Astrocyte (in vitro differentiated cells and primary cell): Measurements from ENCODE around the gene SLAMF7. TPM values are rescaled to one million over a fixed set of nuclear protein-coding genes. Genes with fewer than 3 reads are reported as not detected.

Experiments used
- DNase-seq: peaks from one replicate; pipeline ENCODE4 v3.0.0-alpha.2; 2010; ENCODE audit warnings: low read depth
- FAIRE-seq: peaks from 2 replicates; lab custom pipeline; 2011; peaks lifted over from hg19 to GRCh38; lab: Jason Lieb, UNC
- H2AFZ ChIP-seq: 2 replicates; pipeline ENCODE4 v1.6.0; 2012; ENCODE audit warnings: low read depth, low read length, inconsistent platforms
- H3K27ac ChIP-seq: 2 replicates; pipeline ENCODE4 v1.5.1; 2011; ENCODE audit warnings: low read depth, low read length, inconsistent platforms
- H3K27me3 ChIP-seq: 2 replicates; pipeline ENCODE4 v1.6.0; 2011; ENCODE audit warnings: low read length, inconsistent platforms; ENCODE audit not compliant: insufficient read depth
- H3K36me3 ChIP-seq: 2 replicates; pipeline ENCODE4 v1.5.1; 2011; ENCODE audit warnings: low read length, inconsistent platforms; ENCODE audit not compliant: insufficient read depth
- H3K4me1 ChIP-seq: 2 replicates; pipeline ENCODE4 v1.5.1; 2011; ENCODE audit warnings: low read length, inconsistent platforms; ENCODE audit not compliant: insufficient read depth
- H3K4me2 ChIP-seq: 2 replicates; pipeline ENCODE4 v1.6.0; 2012; ENCODE audit warnings: low read length, inconsistent platforms
- H3K4me3 ChIP-seq: 2 replicates; pipeline ENCODE4 v1.5.1; 2011; ENCODE audit warnings: low read depth, mild to moderate bottlenecking, low read length, inconsistent platforms; ENCODE audit not compliant: insufficient read depth
- H3K79me2 ChIP-seq: 2 replicates; pipeline ENCODE4 v1.6.0; 2012; ENCODE audit warnings: mild to moderate bottlenecking, low read length, inconsistent platforms; ENCODE audit not compliant: insufficient read depth
- H3K9ac ChIP-seq: 2 replicates; pipeline ENCODE4 v1.6.0; 2012; ENCODE audit warnings: mild to moderate bottlenecking, low read length, inconsistent platforms
- H3K9me3 ChIP-seq: 2 replicates; pipeline ENCODE4 v1.5.1; 2012; ENCODE audit warnings: low read depth, mild to moderate bottlenecking, low read length, inconsistent platforms; ENCODE audit not compliant: insufficient read depth
- H4K20me1 ChIP-seq: 2 replicates; pipeline ENCODE4 v1.6.0; 2012; ENCODE audit warnings: low read length, inconsistent platforms; ENCODE audit not compliant: insufficient read depth
- H3K27ac Mint-ChIP-seq: one replicate; pipeline ENCODE4 v1.8.0; 2021; ENCODE audit warnings: mild to moderate bottlenecking, mixed read lengths; ENCODE audit not compliant: unreplicated experiment
- H3K27me3 Mint-ChIP-seq: one replicate; pipeline ENCODE4 v1.8.0; 2021; ENCODE audit warnings: low read depth, mixed read lengths; ENCODE audit not compliant: unreplicated experiment
- H3K36me3 Mint-ChIP-seq: one replicate; pipeline ENCODE4 v1.8.0; 2021; ENCODE audit warnings: low read depth, mixed read lengths; ENCODE audit not compliant: unreplicated experiment
- H3K4me1 Mint-ChIP-seq: one replicate; pipeline ENCODE4 v1.8.0; 2021; ENCODE audit warnings: low read depth, mixed read lengths; ENCODE audit not compliant: unreplicated experiment
- H3K4me3 Mint-ChIP-seq: one replicate; pipeline ENCODE4 v1.8.0; 2021; ENCODE audit warnings: mild to moderate bottlenecking, moderate library complexity, mixed read lengths; ENCODE audit not compliant: unreplicated experiment
- H3K9me3 Mint-ChIP-seq: one replicate; pipeline ENCODE4 v1.8.0; 2021; ENCODE audit warnings: mild to moderate bottlenecking, mixed read lengths; ENCODE audit not compliant: unreplicated experiment
- EZH2 ChIP-seq: IDR thresholded peaks from 2 replicates; pipeline ENCODE4 v1.6.1; 2012; ENCODE audit warnings: mild to moderate bottlenecking, low read length, inconsistent platforms; ENCODE audit not compliant: insufficient read depth
- total RNA-seq: library from RNA; stranded (reverse); gene quantifications from 2 replicates; pipeline ENCODE4 v1.2.1, GENCODE V29; 2021
- TF ChIP-seq, protein P1 (sequence below): IDR thresholded peaks from 2 replicates; pipeline ENCODE4 v1.5.1; 2011; ENCODE audit warnings: low read depth, mild to moderate bottlenecking, inconsistent platforms, low read length, moderate library complexity; ENCODE audit not compliant: insufficient read depth

Gene SLAMF7
- total RNA-seq, 1 donor from 2014 or later = 0.32 TPM

DNA sequence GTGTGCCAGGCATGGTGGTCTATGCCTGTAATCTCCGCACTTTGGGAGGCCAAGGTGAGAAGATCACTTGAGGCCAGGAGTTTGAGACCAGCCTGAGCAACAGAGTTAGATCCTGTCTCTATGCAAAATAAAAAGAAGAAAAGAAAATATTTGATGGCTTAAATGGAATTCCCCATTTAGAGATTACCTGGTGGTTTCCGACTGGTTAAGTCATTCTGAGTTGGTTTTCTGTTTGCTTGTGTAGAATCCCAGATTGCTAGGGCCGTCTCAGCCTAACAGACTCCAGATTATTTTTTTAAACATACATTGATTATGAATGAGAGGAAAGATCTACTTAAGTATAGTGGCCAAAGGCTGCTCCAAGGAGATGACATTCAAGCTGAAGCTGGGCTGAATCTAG lies 34.0 kb downstream of the SLAMF7 start:
- H3K4me1 Mint-ChIP-seq = peaks cover 7% of the 10 kb centered on the region
- H3K27me3 Mint-ChIP-seq = peaks cover 3% of the 10 kb centered on the region
- H3K27me3 ChIP-seq = no peaks in the 10 kb centered on the region
- H3K4me1 ChIP-seq = no peaks in the 10 kb centered on the region
- DNase-seq (no peak), FAIRE-seq (no peak)
- H3K79me2 ChIP-seq = no peaks in the 10 kb centered on the region
- H3K4me2 ChIP-seq = no peak overlapping the region
- H2AFZ ChIP-seq = no peak overlapping the region
- H4K20me1 ChIP-seq = no peaks in the 10 kb centered on the region
- H3K9me3 ChIP-seq = no peaks in the 10 kb centered on the region
- TF ChIP-seq, protein P1, sequence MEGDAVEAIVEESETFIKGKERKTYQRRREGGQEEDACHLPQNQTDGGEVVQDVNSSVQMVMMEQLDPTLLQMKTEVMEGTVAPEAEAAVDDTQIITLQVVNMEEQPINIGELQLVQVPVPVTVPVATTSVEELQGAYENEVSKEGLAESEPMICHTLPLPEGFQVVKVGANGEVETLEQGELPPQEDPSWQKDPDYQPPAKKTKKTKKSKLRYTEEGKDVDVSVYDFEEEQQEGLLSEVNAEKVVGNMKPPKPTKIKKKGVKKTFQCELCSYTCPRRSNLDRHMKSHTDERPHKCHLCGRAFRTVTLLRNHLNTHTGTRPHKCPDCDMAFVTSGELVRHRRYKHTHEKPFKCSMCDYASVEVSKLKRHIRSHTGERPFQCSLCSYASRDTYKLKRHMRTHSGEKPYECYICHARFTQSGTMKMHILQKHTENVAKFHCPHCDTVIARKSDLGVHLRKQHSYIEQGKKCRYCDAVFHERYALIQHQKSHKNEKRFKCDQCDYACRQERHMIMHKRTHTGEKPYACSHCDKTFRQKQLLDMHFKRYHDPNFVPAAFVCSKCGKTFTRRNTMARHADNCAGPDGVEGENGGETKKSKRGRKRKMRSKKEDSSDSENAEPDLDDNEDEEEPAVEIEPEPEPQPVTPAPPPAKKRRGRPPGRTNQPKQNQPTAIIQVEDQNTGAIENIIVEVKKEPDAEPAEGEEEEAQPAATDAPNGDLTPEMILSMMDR = no peak
- TF ChIP-seq EZH2 = no peak
- H3K27ac Mint-ChIP-seq = no peak overlapping the region
- H3K9ac ChIP-seq = no peak overlapping the region
- no peak overlapping the region for H3K27ac ChIP-seq
- no peak overlapping the region for H3K4me3 ChIP-seq
- H3K36me3 Mint-ChIP-seq = no peaks in the 10 kb centered on the region
- no peak overlapping the region for H3K4me3 Mint-ChIP-seq
- peaks cover 3% of the 10 kb centered on the region for H3K9me3 Mint-ChIP-seq
- H3K36me3 ChIP-seq = no peaks in the 10 kb centered on the region

DNA sequence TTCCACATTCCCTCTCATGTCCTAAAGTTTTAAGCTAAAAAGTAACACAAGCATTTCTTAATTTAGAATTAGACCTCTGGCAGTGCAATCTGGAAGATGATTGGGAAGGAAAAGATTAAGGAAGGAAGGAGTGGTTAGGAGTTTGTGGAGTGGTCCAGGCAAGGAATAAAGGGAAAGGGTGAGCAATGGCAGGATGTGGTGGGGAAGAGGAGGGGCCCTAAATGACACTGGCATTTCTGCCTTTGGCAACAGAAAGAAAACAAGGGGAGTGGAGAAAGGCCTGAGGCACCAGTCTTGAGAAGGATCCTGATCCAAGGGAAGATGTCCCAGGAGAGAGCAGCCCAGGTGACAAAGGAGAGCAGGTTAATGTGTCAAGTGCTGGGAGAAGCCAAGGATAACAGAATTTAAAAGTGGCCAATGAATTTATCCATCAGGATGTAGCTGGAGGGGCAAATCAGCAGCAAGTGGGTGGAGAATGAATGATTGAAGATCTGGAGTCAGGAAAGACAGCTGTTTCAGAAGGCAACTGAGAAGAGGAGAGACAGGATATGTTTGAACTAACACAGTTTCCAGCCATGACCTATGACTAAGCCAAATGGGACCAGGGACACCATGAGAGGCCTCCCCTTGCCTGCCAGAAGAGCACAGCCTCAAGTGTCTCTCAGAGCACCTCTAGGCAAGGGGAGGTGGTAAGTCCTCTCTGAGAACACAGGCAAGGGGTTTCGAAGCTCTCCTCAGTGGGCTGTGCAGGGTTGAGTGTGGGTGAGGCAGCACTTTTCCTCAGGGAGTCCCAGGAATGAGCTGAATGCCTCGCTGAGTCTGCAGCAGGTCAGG lies 36.1 kb downstream of the SLAMF7 start:
- H3K27ac Mint-ChIP-seq = no peak overlapping the region

More for the DNA sequence above, 36.1 kb downstream of the SLAMF7 start:
- Mint-ChIP-seq H3K36me3 (no peaks in the 10 kb centered on the region), H3K9me3 (peaks cover 3% of the 10 kb centered on the region), H3K27me3 (peaks cover 3% of the 10 kb centered on the region), H3K4me1 (peaks cover 7% of the 10 kb centered on the region), H3K4me3 (no peak overlapping the region)
- Histone ChIP-seq H3K4me3 (no peak overlapping the region), H4K20me1 (no peaks in the 10 kb centered on the region), H2AFZ (no peak overlapping the region), H3K27ac (no peak overlapping the region), H3K9ac (no peak overlapping the region), H3K9me3 (no peaks in the 10 kb centered on the region), H3K79me2 (no peaks in the 10 kb centered on the region), H3K27me3 (no peaks in the 10 kb centered on the region), H3K4me2 (no peak overlapping the region), H3K4me1 (no peaks in the 10 kb centered on the region), H3K36me3 (no peaks in the 10 kb centered on the region)
- TF ChIP-seq, protein P1 = no peak
- no peak for TF ChIP-seq EZH2
- FAIRE-seq (no peak), DNase-seq (no peak)
